Thyroid gland (tissue), 4 donors: ENCODE results near the gene SNRK. TPM values are rescaled to one million over a fixed set of nuclear protein-coding genes. Genes with fewer than 3 reads are reported as not detected.

Source experiments
- DNase-seq, 2 donors: peaks; one replicate each; pipeline ENCODE4 v3.0.0-alpha.2; 2019
- H3K27ac ChIP-seq, 3 donors: fragments of 200-600 bp; sonication (generic); 1 replicate in 2 of 3; 2 replicates in 1 of 3; pipeline ENCODE4 v1.5.1; 2016 to 2019; ENCODE audit warnings: mild to moderate bottlenecking in 1 of 3, moderate library complexity in 1 of 3
- H3K27me3 ChIP-seq: fragments of 200-600 bp; sonication (generic); one replicate; pipeline ENCODE4 v1.5.1; 2019
- H3K36me3 ChIP-seq, 2 donors: fragments of 200-600 bp; sonication (generic); one replicate each; pipeline ENCODE4 v1.5.1; 2016 to 2019
- H3K4me1 ChIP-seq, 2 donors: fragments of 200-600 bp; sonication (generic); one replicate each; pipeline ENCODE4 v1.5.1; 2017 to 2019
- H3K4me3 ChIP-seq, 3 donors: fragments of 200-600 bp; sonication (generic); replicated peaks in 1 of 3; 1 replicate in 2 of 3; 2 replicates in 1 of 3; pipeline ENCODE4 v1.5.1; 2016; ENCODE audit warnings: mild to moderate bottlenecking in 1 of 3
- H3K9me3 ChIP-seq: fragments of 200-600 bp; sonication (generic); one replicate; pipeline ENCODE4 v1.5.1; 2017
- POLR2A ChIP-seq, 2 donors: fragments of 450-650 bp; IDR thresholded peaks; one replicate each; pipeline ENCODE4 v1.6.1; 2017; ENCODE audit warnings: antibody characterized with exemption in 2 of 2, mild to moderate bottlenecking in 2 of 2, moderate library complexity in 1 of 2
- WGBS, 2 donors: methylation state at CpG; one replicate each; pipeline ENCODE4 v1.1.5; 2017; 5-methylcytosine and 5-hydroxymethylcytosine counted together
- intact Hi-C: fragments of 100-400 bp; cut with DNase I; formaldehyde crosslinking; loops from one replicate; pipeline ENCODE4 v1.15.1; 2023
- total RNA-seq, 4 donors: library from RNA; depleted of rRNA; stranded (reverse); fragments of >200 nt; gene quantifications; one replicate each; pipeline ENCODE4 v1.2.3, GENCODE V29; 2016
- TF ChIP-seq, protein P1 (sequence below), 6 experiments: fragments of 200-600 bp in 3 of 6; fragments of 450-650 bp in 3 of 6; sonication (generic) in 3 of 6; IDR thresholded peaks; one replicate each; pipeline ENCODE4 v1.5.1; 2016 to 2019; ENCODE audit warnings: antibody characterized with exemption in 6 of 6, mild to moderate bottlenecking in 2 of 6, inconsistent platforms in 1 of 6, moderate library complexity in 1 of 6

The SNRK gene
- total RNA-seq, 4 donors from 2014 or later = 44.2 to 90.5 (median 65.0) TPM

DNA sequence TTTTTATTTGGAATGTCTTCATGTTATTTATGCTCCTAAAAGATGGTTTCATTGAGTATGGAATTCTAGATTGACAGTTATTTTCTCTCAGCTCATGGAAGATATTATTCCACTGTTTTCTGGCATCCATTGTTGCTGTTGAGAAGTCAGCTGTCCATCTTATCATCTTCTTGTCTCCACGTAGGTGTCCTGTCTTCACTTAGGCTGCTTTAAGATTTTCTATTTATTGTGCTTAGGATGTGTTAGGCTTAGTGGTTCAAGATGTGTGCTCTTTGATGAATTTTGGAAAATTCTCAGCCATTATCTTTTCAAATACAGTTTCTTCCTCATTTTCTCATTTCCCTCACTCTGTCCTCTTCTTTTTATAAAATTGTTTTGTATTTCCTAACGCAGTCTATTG lies 52.0 kb downstream of the SNRK start:
- Histone ChIP-seq H3K4me1 (no peaks in the 10 kb centered on the region), H3K9me3 (no peaks in the 10 kb centered on the region), H3K36me3 (peaks cover 24 to 46% of the 10 kb centered on the region in 2 donors), H3K4me3 (no peak overlapping the region), H3K27me3 (no peaks in the 10 kb centered on the region), H3K27ac (no peak overlapping the region)
- 94 to 98% methylated on average over 2 of the region's 2 CpGs for WGBS, 2 donors
- no peak for TF ChIP-seq POLR2A (IDR thresholded peaks at IDR 0.05)
- TF ChIP-seq, protein P1, sequence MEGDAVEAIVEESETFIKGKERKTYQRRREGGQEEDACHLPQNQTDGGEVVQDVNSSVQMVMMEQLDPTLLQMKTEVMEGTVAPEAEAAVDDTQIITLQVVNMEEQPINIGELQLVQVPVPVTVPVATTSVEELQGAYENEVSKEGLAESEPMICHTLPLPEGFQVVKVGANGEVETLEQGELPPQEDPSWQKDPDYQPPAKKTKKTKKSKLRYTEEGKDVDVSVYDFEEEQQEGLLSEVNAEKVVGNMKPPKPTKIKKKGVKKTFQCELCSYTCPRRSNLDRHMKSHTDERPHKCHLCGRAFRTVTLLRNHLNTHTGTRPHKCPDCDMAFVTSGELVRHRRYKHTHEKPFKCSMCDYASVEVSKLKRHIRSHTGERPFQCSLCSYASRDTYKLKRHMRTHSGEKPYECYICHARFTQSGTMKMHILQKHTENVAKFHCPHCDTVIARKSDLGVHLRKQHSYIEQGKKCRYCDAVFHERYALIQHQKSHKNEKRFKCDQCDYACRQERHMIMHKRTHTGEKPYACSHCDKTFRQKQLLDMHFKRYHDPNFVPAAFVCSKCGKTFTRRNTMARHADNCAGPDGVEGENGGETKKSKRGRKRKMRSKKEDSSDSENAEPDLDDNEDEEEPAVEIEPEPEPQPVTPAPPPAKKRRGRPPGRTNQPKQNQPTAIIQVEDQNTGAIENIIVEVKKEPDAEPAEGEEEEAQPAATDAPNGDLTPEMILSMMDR (IDR thresholded peaks at IDR 0.05) = no peak
- intact Hi-C loops = no loop called here
- no peak for DNase-seq

DNA sequence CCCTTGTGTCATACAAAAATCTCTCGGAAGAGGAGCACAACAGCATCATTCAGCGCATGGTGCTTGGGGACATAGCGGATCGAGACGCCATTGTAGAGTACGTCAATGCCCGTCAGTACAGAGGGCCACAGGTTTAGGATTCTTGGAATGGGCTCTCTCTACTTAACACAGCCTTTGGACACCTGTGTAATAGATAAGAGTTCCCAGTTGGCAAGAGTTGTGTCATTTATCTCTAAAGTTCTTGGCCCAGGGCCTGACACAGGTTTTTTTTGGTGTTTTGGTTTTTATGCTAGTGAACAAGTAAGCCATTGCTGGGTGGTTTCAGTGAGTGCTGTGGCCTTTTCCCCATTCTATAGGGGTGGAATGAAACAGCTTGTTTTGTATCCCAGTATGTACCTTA lies 54.1 kb downstream of the SNRK start:
- H3K4me1 ChIP-seq = peaks cover 4 to 11% of the 10 kb centered on the region in 2 donors
- intact Hi-C loops = no loop called here
- no peak for DNase-seq
- WGBS, 2 donors = 96 to 99% methylated on average over 7 of the region's 7 CpGs
- H3K36me3 ChIP-seq = peaks cover 33 to 58% of the 10 kb centered on the region in 2 donors
- H3K27me3 ChIP-seq = no peaks in the 10 kb centered on the region
- H3K4me3 ChIP-seq = no peak overlapping the region
- no peak overlapping the region for H3K27ac ChIP-seq
- H3K9me3 ChIP-seq = no peaks in the 10 kb centered on the region
- no peak for TF ChIP-seq POLR2A (IDR thresholded peaks at IDR 0.05)
- TF ChIP-seq, protein P1 (IDR thresholded peaks at IDR 0.05) = no peak

DNA sequence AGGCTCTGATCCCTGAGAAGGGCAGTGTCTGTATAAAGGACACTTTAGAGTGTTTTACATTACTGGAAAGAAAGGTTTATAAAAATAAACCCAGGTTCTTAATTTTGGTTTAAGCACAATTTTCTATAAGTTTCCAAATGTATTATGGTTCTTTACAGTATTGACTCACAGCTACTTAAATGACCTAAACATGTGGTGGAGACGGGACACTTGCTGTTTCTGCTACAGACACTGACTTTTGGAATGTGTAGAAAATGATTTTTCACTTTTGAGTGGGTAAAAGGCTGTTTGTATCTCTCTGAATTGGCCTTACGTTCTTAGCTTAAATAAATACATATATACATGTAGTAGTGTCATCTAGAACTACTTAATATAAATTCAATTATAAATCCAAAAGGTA lies 55.4 kb downstream of the SNRK start:
- intact Hi-C loops = no loop called here
- peaks cover 5 to 12% of the 10 kb centered on the region in 2 donors for H3K4me1 ChIP-seq
- TF ChIP-seq, protein P1 (IDR thresholded peaks at IDR 0.05) = no peak
- TF ChIP-seq POLR2A (IDR thresholded peaks at IDR 0.05) = no peak
- no peaks in the 10 kb centered on the region for H3K27me3 ChIP-seq
- no peak overlapping the region for H3K4me3 ChIP-seq
- WGBS, 2 donors = 87% methylated on average over 2 of the region's 2 CpGs
- no peak for DNase-seq
- H3K36me3 ChIP-seq = peaks cover 33 to 48% of the 10 kb centered on the region in 2 donors
- no peaks in the 10 kb centered on the region for H3K9me3 ChIP-seq
- H3K27ac ChIP-seq = no peak overlapping the region

DNA sequence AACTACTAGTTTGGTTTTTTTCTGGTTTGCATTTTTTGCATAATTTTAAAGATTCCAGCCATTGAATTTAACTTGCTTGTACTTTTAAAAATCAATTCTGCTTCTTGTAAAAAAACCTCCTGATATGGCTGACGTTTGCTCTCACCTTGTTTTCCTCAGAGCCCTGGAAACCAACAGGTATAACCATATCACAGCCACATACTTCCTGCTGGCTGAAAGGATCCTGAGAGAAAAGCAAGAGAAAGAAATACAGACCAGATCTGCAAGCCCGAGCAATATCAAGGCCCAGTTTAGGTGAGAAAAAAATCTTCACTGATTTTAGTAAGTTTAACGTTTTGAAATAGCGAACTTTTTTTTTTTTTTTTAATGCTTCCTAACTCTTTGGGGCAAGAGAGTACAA lies 56.8 kb downstream of the SNRK start:
- no peak overlapping the region for H3K27ac ChIP-seq
- TF ChIP-seq, protein P1 (IDR thresholded peaks at IDR 0.05) = no peak
- no peak for TF ChIP-seq POLR2A (IDR thresholded peaks at IDR 0.05)
- H3K27me3 ChIP-seq = no peaks in the 10 kb centered on the region
- no peaks in the 10 kb centered on the region for H3K9me3 ChIP-seq
- no peak overlapping the region for H3K4me3 ChIP-seq
- H3K36me3 ChIP-seq = peaks cover 36 to 51% of the 10 kb centered on the region in 2 donors
- no peak for DNase-seq
- 78 to 79% methylated on average over 4 of the region's 4 CpGs for WGBS, 2 donors
- H3K4me1 ChIP-seq = peaks cover 5 to 12% of the 10 kb centered on the region in 2 donors
- intact Hi-C loops = no loop called here

DNA sequence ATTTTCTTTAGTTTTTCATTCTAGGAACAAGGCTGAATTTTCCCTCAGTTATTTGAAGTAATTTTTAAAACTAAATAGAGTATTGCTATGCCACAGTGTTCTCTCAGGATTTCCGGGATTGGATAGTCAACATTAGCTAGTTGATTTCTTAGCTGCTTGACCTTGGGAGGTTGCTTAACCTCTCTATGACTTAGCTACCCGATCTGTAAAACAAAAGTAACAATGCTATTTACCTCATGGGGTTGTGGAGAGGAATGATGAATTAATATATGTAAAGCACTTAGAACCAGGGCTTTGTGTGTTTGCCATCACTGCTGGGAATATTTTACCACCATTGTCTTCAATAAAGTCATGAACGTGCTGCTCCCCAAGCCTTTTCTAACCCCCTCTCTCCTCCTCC lies 57.5 kb downstream of the SNRK start:
- TF ChIP-seq, protein P1 (IDR thresholded peaks at IDR 0.05) = no peak
- no peak for TF ChIP-seq POLR2A (IDR thresholded peaks at IDR 0.05)
- H3K4me3 ChIP-seq = no peak overlapping the region
- DNase-seq = no peak
- H3K36me3 ChIP-seq = peaks cover 43 to 51% of the 10 kb centered on the region in 2 donors
- intact Hi-C loops = no loop called here
- 75 to 81% methylated on average over 3 of the region's 3 CpGs for WGBS, 2 donors
- no peak overlapping the region for H3K27ac ChIP-seq
- H3K4me1 ChIP-seq = peaks cover 5 to 12% of the 10 kb centered on the region in 2 donors
- no peaks in the 10 kb centered on the region for H3K27me3 ChIP-seq
- no peaks in the 10 kb centered on the region for H3K9me3 ChIP-seq
